HCT116 (cell line): ENCODE measurements around the gene IGFLR1. TPM values are rescaled to one million over a fixed set of nuclear protein-coding genes. Genes with fewer than 3 reads are reported as not detected.

Source experiments
- ATAC-seq: fragments of 200-7000 bp; cut with Tn5 transposase; 2 replicates; pipeline ENCODE4 v1.9.1; 2020; ENCODE audit warnings: mild to moderate bottlenecking, moderate library complexity
- BruUV-seq: library from RNA; stranded (reverse); fragments of 400-500 nt; replicated peaks from 2 replicates; lab custom pipeline; 2021; lab: Mats Ljungman, UMichigan
- CTCF ChIA-PET: fragments of 300-600 bp; sonication (Branson Sonifier 250); formaldehyde crosslinking; loops from one replicate; lab custom pipeline; 2021; ENCODE audit warnings: antibody characterized with exemption; lab: Charles Lee
- POLR2A ChIA-PET: fragments of 300-600, 350-600 bp; sonication (Branson Sonifier 250); formaldehyde crosslinking; loops from one replicate; lab custom pipeline; 2021; ENCODE audit warnings: antibody characterized with exemption; lab: Charles Lee
- RAD21 ChIA-PET, 2 experiments: fragments of 300-600 bp; sonication (Branson Sonifier 250); formaldehyde crosslinking; loops; one replicate each; lab custom pipeline; 2023; ENCODE audit warnings: low total read pairs in 2 of 2; ENCODE audit not compliant: uncharacterized antibody in 2 of 2, unreplicated experiment in 2 of 2, low non-redundant PET in 1 of 2; lab: Charles Lee
- DNase-seq: peaks from one replicate; pipeline ENCODE4 v3.0.0-alpha.2; 2010; ENCODE audit warnings: low read depth, low spot score
- H2AFZ ChIP-seq: fragments of 200-600 bp; shearing (Covaris generic), sonication (generic); 2 replicates; pipeline ENCODE4 v1.6.1; 2017; ENCODE audit warnings: low read depth, mixed run types, mixed read lengths, antibody characterized with exemption, low read length; ENCODE audit not compliant: poor library complexity, severe bottlenecking
- H3K27ac ChIP-seq: 2 replicates; pipeline ENCODE4 v1.5.1; 2012; ENCODE audit warnings: low read depth, low read length
- H3K27me3 ChIP-seq: fragments of 200-600 bp; sonication (generic); 2 replicates; pipeline ENCODE4 v1.6.1; 2016; ENCODE audit warnings: mixed run types, low read length, mixed read lengths; ENCODE audit not compliant: insufficient read depth
- H3K36me3 ChIP-seq, 2 experiments: fragments of 200-500 bp in 1 of 2; fragments of 200-600 bp in 1 of 2; sonication (Bioruptor generic) in 1 of 2; sonication (generic) in 1 of 2; 2 replicates each; pipeline versions ENCODE4 v1.5.1 to v1.6.1; 2014 to 2016; ENCODE audit warnings: low read length in 2 of 2, inconsistent platforms in 1 of 2, mixed read lengths in 1 of 2, mixed run types in 1 of 2; ENCODE audit not compliant: insufficient read depth in 2 of 2, control insufficient read depth in 1 of 2
- H3K4me1 ChIP-seq, 2 experiments: fragments of 200-600 bp in 1 of 2; sonication (generic) in 1 of 2; 2 replicates each; pipeline versions ENCODE4 v1.5.1 to v1.6.1; 2012 to 2017; ENCODE audit warnings: low read length in 2 of 2, inconsistent platforms in 1 of 2, mild to moderate bottlenecking in 1 of 2, mixed read lengths in 1 of 2, mixed run types in 1 of 2, moderate library complexity in 1 of 2; ENCODE audit not compliant: insufficient read depth in 2 of 2, control insufficient read depth in 1 of 2
- H3K4me2 ChIP-seq: fragments of 200-600 bp; sonication (generic); 2 replicates; pipeline ENCODE4 v1.6.1; 2017; ENCODE audit warnings: mixed run types, low read length, mixed read lengths
- H3K4me3 ChIP-seq, 2 experiments: fragments of 200-600 bp in 1 of 2; sonication (generic) in 1 of 2; replicated peaks in 1 of 2; 2 replicates each; pipeline ENCODE4 v1.5.1; 2011 to 2016; ENCODE audit warnings: low read length in 2 of 2, control low read depth in 1 of 2, low read depth in 1 of 2, mild to moderate bottlenecking in 1 of 2, mixed read lengths in 1 of 2, mixed run types in 1 of 2
- H3K79me2 ChIP-seq: fragments of 200-600 bp; sonication (generic); 2 replicates; pipeline ENCODE4 v1.6.1; 2017; ENCODE audit warnings: mild to moderate bottlenecking, mixed run types, low read length, moderate library complexity, mixed read lengths; ENCODE audit not compliant: insufficient read depth
- H3K9ac ChIP-seq: fragments of 200-600 bp; sonication (generic); 2 replicates; pipeline ENCODE4 v1.6.1; 2016; ENCODE audit warnings: low read length, mixed read lengths
- H3K9me2 ChIP-seq: fragments of 200-600 bp; sonication (generic), shearing (Covaris generic); 2 replicates; pipeline ENCODE4 v1.6.1; 2017; ENCODE audit warnings: mixed run types, mild to moderate bottlenecking, moderate library complexity; ENCODE audit not compliant: insufficient read depth
- H3K9me3 ChIP-seq, 2 experiments: fragments of 200-500 bp in 1 of 2; fragments of 200-600 bp in 1 of 2; sonication (Bioruptor generic) in 1 of 2; sonication (generic) in 1 of 2; 2 replicates each; pipeline ENCODE4 v1.6.1; 2014 to 2017; ENCODE audit warnings: low read length in 2 of 2, mixed read lengths in 2 of 2, inconsistent platforms in 1 of 2, low read depth in 1 of 2, mild to moderate bottlenecking in 1 of 2, mixed run types in 1 of 2, moderate library complexity in 1 of 2; ENCODE audit not compliant: control insufficient read depth in 1 of 2, insufficient read depth in 1 of 2
- H4K20me1 ChIP-seq: fragments of 200-600 bp; sonication (generic), shearing (Covaris generic); 2 replicates; pipeline ENCODE4 v1.6.1; 2017; ENCODE audit warnings: mixed run types, mild to moderate bottlenecking, moderate library complexity; ENCODE audit not compliant: insufficient read depth
- POLR2A ChIP-seq: IDR thresholded peaks from 2 replicates; pipeline ENCODE4 v1.7.0; 2011; ENCODE audit warnings: borderline replicate concordance; ENCODE audit not compliant: insufficient read depth, insufficient read length; ENCODE audit errors: extremely low read depth
- REST ChIP-seq: IDR thresholded peaks from 2 replicates; pipeline ENCODE4 v1.6.1; 2012; ENCODE audit warnings: low read depth
- SIN3A ChIP-seq: IDR thresholded peaks from 2 replicates; pipeline ENCODE4 v1.6.1; 2012; ENCODE audit warnings: low read depth
- intact Hi-C: fragments of 100-400 bp; cut with micrococcal nuclease; formaldehyde crosslinking; loops from 2 replicates; pipeline ENCODE4 v1.10.0; 2022
- total RNA-seq: library from RNA; stranded (reverse); gene quantifications from one replicate; pipeline ENCODE4 v1.2.1, GENCODE V29; 2021; ENCODE audit not compliant: unreplicated experiment

The IGFLR1 gene
- total RNA-seq, 1 experiment from 2014 or later, result 8.3 TPM

DNA sequence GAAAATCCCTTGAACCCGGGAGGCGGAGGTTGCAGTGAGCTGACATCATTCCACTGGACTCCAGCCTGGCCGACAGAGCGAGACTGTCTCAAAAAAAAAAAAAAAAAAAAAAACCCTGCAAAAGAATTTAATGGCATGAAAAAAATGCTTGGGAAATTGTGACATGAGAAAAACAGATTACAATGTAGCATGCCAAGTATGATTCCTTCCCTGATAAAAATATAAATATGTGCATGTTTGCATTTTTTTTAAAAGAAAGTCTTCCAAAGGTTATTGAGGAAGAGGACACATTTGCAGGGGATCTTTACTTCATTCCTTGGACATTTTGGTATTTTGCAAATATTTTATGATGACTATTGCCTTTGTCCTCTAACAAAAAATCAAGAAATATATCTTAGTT, 52.4 kb downstream of the IGFLR1 start:
- BruUV-seq, result no TSS peak
- intact Hi-C loops, result loop anchor here (5.0 kb wide), 1 partner anchor 192 kb away; no protein-coding TSS in a partner anchor
- Histone ChIP-seq H3K36me3 (no peaks in the 10 kb centered on the region), H3K79me2 (no peaks in the 10 kb centered on the region), H3K9me3 (no peaks in the 10 kb centered on the region), H3K27ac (no peak overlapping the region), H3K9me2 (no peaks in the 10 kb centered on the region), H3K27me3 (no peaks in the 10 kb centered on the region), H4K20me1 (no peaks in the 10 kb centered on the region), H3K4me2 (no peak overlapping the region), H2AFZ (no peak overlapping the region), H3K4me3 (no peak overlapping the region), H3K4me1 (peaks cover 5 to 9% of the 10 kb centered on the region in 2 experiments; a peak in 2 of 4 replicates), H3K9ac (no peak overlapping the region)
- no peak for TF ChIP-seq SIN3A
- TF ChIP-seq POLR2A, result no peak
- TF ChIP-seq REST, result no peak
- ChIA-PET POLR2A (no interaction called here), CTCF (no interaction called here), RAD21 (no interaction called here)
- no peak for DNase-seq
- ATAC-seq, result no peak

Other genes with a start within 250 kb of the IGFLR1 start
- 246 TPM for gene DMKN, start 228.8 kb downstream of the IGFLR1 start, total RNA-seq
- gene SBSN, start 214.1 kb downstream of the IGFLR1 start, total RNA-seq, result 0.66 TPM
- not detected for gene GAPDHS, start 209.0 kb downstream of the IGFLR1 start, total RNA-seq
- gene TMEM147, start 196.8 kb downstream of the IGFLR1 start, total RNA-seq, result 128 TPM
- 0.27 TPM for gene ATP4A, start 178.8 kb downstream of the IGFLR1 start, total RNA-seq
- gene PMIS2, start 156.3 kb downstream of the IGFLR1 start, total RNA-seq, result not detected
- 31.7 TPM for gene HAUS5, start 129.7 kb downstream of the IGFLR1 start, total RNA-seq
- 87.2 TPM for gene RBM42, start 113.4 kb downstream of the IGFLR1 start, total RNA-seq
- gene ETV2, start 100.7 kb downstream of the IGFLR1 start, total RNA-seq, result 1.5 TPM
- gene COX6B1, start 94.1 kb downstream of the IGFLR1 start, total RNA-seq, result 496 TPM
- gene UPK1A, start 75.9 kb downstream of the IGFLR1 start, total RNA-seq, result 0.69 TPM
- not detected for gene ZBTB32, start 37.9 kb downstream of the IGFLR1 start, total RNA-seq
- 29.9 TPM for gene KMT2B, start 24.4 kb downstream of the IGFLR1 start, total RNA-seq
- gene U2AF1L4, start 3.0 kb upstream of the IGFLR1 start, total RNA-seq, result 15.6 TPM
- gene PSENEN, start 3.2 kb upstream of the IGFLR1 start, total RNA-seq, result 55.3 TPM
- gene LIN37, start 6.1 kb upstream of the IGFLR1 start, total RNA-seq, result 10.1 TPM
- gene HSPB6, start 14.6 kb upstream of the IGFLR1 start, total RNA-seq, result 0.93 TPM
- 42.5 TPM for gene PROSER3, start 15.7 kb upstream of the IGFLR1 start, total RNA-seq
- 30.2 TPM for gene ARHGAP33, start 33.1 kb upstream of the IGFLR1 start, total RNA-seq
- 0.44 TPM for gene PRODH2, start 70.4 kb upstream of the IGFLR1 start, total RNA-seq
- 0.57 TPM for gene NPHS1, start 110.1 kb upstream of the IGFLR1 start, total RNA-seq
- 1.3 TPM for gene KIRREL2, start 114.5 kb upstream of the IGFLR1 start, total RNA-seq
- gene APLP1, start 126.1 kb upstream of the IGFLR1 start, total RNA-seq, result 41.2 TPM
- gene NFKBID, start 158.1 kb upstream of the IGFLR1 start, total RNA-seq, result 13.7 TPM
- 1.2 TPM for gene HCST, start 160.1 kb upstream of the IGFLR1 start, total RNA-seq
- 0.49 TPM for gene TYROBP, start 165.8 kb upstream of the IGFLR1 start, total RNA-seq
- gene LRFN3, start 193.9 kb upstream of the IGFLR1 start, total RNA-seq, result 18.8 TPM